Neural progenitor cell (in vitro differentiated cells): ENCODE data around the gene NUTM2G.
"Not testable (repeated sequence)": the region's sequence is repeated elsewhere in the genome, so short reads cannot be mapped to it uniquely, and the experiment has no call there.

ENCODE experiments used
- EZH2phosphoT487 ChIP-seq: fragments of 200-600 bp; sonication (generic); IDR thresholded peaks from 2 replicates; pipeline ENCODE4 v1.6.1; 2017; ENCODE audit warnings: antibody characterized with exemption
- TF ChIP-seq, protein P1 (sequence below): fragments of 200-600 bp; sonication (generic); IDR thresholded peaks from 2 replicates; pipeline ENCODE4 v1.5.1; 2017; ENCODE audit warnings: antibody characterized with exemption, mild to moderate bottlenecking

DNA sequence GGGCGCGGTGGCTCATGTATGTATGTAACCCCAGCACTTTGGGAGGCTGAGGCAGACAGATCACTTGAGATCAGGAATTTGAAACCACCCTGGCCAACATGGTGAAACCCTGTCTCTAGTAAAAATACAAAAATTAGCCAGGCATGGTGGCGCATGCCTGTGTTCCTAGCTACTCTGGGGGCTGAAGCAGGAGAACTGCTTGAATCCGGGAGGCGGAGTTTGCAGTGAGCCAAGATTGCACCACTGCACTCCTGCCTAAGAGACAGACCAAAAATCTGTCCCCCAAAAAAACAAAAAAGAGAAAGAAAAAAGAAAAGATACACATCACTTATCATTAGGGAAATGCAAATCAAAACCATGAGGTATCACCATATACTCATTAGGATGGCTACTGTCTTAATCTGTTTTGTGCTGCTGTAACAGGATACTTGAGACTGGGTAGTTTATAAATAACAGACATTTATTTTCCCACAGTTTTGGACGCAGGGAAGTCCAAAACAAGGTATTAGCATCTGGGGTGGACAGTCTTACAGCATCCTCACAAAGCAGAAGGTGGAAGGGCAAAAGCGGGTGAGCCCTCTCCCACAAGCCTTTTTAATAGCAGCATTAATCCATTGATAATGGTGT, 55.0 kb downstream of the NUTM2G start:
- TF ChIP-seq, protein P1, sequence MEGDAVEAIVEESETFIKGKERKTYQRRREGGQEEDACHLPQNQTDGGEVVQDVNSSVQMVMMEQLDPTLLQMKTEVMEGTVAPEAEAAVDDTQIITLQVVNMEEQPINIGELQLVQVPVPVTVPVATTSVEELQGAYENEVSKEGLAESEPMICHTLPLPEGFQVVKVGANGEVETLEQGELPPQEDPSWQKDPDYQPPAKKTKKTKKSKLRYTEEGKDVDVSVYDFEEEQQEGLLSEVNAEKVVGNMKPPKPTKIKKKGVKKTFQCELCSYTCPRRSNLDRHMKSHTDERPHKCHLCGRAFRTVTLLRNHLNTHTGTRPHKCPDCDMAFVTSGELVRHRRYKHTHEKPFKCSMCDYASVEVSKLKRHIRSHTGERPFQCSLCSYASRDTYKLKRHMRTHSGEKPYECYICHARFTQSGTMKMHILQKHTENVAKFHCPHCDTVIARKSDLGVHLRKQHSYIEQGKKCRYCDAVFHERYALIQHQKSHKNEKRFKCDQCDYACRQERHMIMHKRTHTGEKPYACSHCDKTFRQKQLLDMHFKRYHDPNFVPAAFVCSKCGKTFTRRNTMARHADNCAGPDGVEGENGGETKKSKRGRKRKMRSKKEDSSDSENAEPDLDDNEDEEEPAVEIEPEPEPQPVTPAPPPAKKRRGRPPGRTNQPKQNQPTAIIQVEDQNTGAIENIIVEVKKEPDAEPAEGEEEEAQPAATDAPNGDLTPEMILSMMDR, result not testable (repeated sequence)
- TF ChIP-seq EZH2phosphoT487, result not testable (repeated sequence)
